Vagina (tissue), 2 donors: ENCODE results near the gene NDOR1. TPM values are rescaled to one million over a fixed set of nuclear protein-coding genes. Genes with fewer than 3 reads are reported as not detected.
A peak's percentile ranks its signal among the peaks of the same experiment; 100 is the strongest.

Experiments used
- DNase-seq, 2 donors: peaks; one replicate each; pipeline ENCODE4 v3.0.0-alpha.2; 2017; ENCODE audit errors: extremely low spot score in 2 of 2
- H3K27ac ChIP-seq: fragments of 200-600 bp; sonication (generic); one replicate; pipeline ENCODE4 v1.5.1; 2019
- H3K27me3 ChIP-seq: fragments of 200-600 bp; sonication (generic); one replicate; pipeline ENCODE4 v1.5.1; 2019
- H3K36me3 ChIP-seq, 2 donors: fragments of 200-600 bp; sonication (generic); one replicate each; pipeline ENCODE4 v1.5.1; 2017 to 2019
- H3K4me1 ChIP-seq: fragments of 200-600 bp; sonication (generic); one replicate; pipeline ENCODE4 v1.5.1; 2019
- H3K4me3 ChIP-seq, 2 donors: fragments of 200-600 bp; sonication (generic); 1 replicate in 1 of 2; 2 replicates in 1 of 2; pipeline ENCODE4 v1.5.1; 2016 to 2019
- H3K9me3 ChIP-seq: fragments of 200-600 bp; sonication (generic); one replicate; pipeline ENCODE4 v1.5.1; 2019
- POLR2A ChIP-seq, 2 donors: fragments of 450-650 bp; IDR thresholded peaks; one replicate each; pipeline ENCODE4 v1.6.1; 2017; ENCODE audit warnings: antibody characterized with exemption in 2 of 2, mild to moderate bottlenecking in 2 of 2, moderate library complexity in 2 of 2
- POLR2AphosphoS5 ChIP-seq, 2 donors: sonication (generic); formaldehyde crosslinking; IDR thresholded peaks; one replicate each; pipeline ENCODE4 v1.9.0; 2017; ENCODE audit warnings: antibody characterized with exemption in 2 of 2, mild to moderate bottlenecking in 2 of 2, low read depth in 1 of 2; ENCODE audit not compliant: insufficient read depth in 1 of 2
- intact Hi-C: fragments of 100-400 bp; cut with DNase I; formaldehyde crosslinking; loops from one replicate; pipeline ENCODE4 v1.15.1; 2023
- total RNA-seq: library from RNA; depleted of rRNA; stranded (reverse); fragments of >200 nt; gene quantifications from one replicate; pipeline ENCODE4 v1.2.3, GENCODE V29; 2016
- TF ChIP-seq, protein P1 (sequence below), 3 experiments: fragments of 450-650 bp in 2 of 3; fragments of 200-600 bp in 1 of 3; sonication (generic) in 1 of 3; IDR thresholded peaks; one replicate each; pipeline ENCODE4 v1.5.1; 2017 to 2019; ENCODE audit warnings: antibody characterized with exemption in 3 of 3, mild to moderate bottlenecking in 2 of 3, moderate library complexity in 2 of 3

Gene NDOR1
- total RNA-seq, 1 donor from 2014 or later, result 12.0 TPM

DNA sequence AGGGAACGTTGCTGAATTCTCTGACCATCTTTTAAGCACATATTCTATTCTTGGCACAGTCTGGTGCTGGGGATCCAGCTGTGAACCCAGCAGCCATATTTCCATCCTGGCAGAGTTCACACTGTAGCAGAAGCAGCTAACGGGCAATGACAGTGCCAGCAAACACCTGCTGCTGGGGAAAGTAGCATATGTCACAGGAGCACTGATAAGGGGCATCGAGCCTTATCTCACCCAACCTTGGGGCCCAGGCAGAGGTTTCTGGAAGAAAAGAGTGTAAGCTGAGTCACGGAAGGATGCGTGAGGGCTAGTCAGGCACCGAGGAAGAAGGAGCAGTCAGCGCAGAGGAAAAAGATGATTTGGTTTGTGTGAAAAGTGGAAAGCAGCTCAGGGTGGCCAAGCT is 1.1 kb downstream of the NDOR1 start:
- peaks cover 46% of the 10 kb centered on the region for H3K4me1 ChIP-seq
- intact Hi-C loops, result no loop called here

DNA sequence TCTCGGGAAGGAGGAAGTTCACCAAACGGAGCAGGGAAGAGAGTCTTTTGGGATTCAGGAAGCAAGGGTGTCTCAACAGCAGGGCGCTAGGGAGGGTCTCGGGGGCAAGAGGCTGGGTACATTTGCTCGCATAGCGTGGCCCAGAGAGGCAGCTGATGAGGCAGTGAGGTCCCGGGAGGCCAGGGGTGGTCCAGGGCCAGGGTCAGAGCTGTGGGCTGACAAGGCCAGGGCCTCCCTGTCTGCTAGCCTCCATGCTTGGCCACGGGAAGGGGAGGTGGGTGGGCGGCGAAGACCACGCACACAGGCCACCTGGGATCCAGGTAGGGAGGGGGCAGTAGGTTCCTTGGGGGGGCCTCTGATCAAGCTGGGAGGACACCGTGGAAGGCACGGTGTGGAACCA is 6.0 kb downstream of the NDOR1 start:
- intact Hi-C loops, result no loop called here
- H3K4me3 ChIP-seq, result no peak overlapping the region
- no peak overlapping the region for H3K27ac ChIP-seq
- H3K4me1 ChIP-seq, result peaks cover 6% of the 10 kb centered on the region
- DNase-seq, result no peak
- H3K27me3 ChIP-seq, result no peaks in the 10 kb centered on the region
- no peak for TF ChIP-seq POLR2AphosphoS5 (IDR thresholded peaks at IDR 0.05; ENCODE audit: insufficient read depth in 1 of 2, low read depth in 1 of 2)
- TF ChIP-seq, protein P1, sequence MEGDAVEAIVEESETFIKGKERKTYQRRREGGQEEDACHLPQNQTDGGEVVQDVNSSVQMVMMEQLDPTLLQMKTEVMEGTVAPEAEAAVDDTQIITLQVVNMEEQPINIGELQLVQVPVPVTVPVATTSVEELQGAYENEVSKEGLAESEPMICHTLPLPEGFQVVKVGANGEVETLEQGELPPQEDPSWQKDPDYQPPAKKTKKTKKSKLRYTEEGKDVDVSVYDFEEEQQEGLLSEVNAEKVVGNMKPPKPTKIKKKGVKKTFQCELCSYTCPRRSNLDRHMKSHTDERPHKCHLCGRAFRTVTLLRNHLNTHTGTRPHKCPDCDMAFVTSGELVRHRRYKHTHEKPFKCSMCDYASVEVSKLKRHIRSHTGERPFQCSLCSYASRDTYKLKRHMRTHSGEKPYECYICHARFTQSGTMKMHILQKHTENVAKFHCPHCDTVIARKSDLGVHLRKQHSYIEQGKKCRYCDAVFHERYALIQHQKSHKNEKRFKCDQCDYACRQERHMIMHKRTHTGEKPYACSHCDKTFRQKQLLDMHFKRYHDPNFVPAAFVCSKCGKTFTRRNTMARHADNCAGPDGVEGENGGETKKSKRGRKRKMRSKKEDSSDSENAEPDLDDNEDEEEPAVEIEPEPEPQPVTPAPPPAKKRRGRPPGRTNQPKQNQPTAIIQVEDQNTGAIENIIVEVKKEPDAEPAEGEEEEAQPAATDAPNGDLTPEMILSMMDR (IDR thresholded peaks at IDR 0.05), result no peak
- no peak for TF ChIP-seq POLR2A (IDR thresholded peaks at IDR 0.05)
- no peaks in the 10 kb centered on the region for H3K36me3 ChIP-seq
- H3K9me3 ChIP-seq, result no peaks in the 10 kb centered on the region

More for the DNA sequence above, 1.1 kb downstream of the NDOR1 start:
- no peak for DNase-seq
- Histone ChIP-seq H3K27ac (no peak overlapping the region), H3K9me3 (no peaks in the 10 kb centered on the region), H3K36me3 (no peaks in the 10 kb centered on the region), H3K4me3 (peak overlapping the region; percentile 76 to 96), H3K27me3 (no peaks in the 10 kb centered on the region)
- TF ChIP-seq POLR2AphosphoS5 (IDR thresholded peaks at IDR 0.05; ENCODE audit: insufficient read depth in 1 of 2, low read depth in 1 of 2) (no peak), POLR2A (IDR thresholded peaks at IDR 0.05) (no peak)
- TF ChIP-seq, protein P1 (IDR thresholded peaks at IDR 0.05), result no peak

DNA sequence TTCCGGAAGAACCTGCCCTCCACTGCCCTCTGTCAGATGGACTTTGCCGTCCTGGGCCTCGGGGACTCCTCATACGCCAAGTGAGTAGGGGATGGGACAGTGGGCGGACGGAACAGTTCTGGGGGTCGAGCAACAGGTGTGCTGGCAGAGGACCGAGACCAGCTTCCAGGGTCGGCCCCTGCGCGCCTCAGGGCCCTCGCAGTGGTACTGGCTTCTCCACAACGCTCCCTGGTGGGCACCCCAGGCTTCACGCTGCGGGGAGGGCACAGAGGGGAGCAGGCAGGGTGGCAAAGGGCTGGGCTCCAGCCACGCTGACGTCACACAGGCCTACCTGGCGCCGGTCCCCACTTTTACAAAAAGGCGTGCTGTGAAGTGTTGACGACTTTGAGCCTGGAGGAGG is 7.0 kb downstream of the NDOR1 start:
- intact Hi-C loops, result no loop called here
- H3K9me3 ChIP-seq, result no peaks in the 10 kb centered on the region
- peaks cover 1% of the 10 kb centered on the region for H3K4me1 ChIP-seq
- H3K27me3 ChIP-seq, result no peaks in the 10 kb centered on the region
- DNase-seq, result no peak
- no peak overlapping the region for H3K27ac ChIP-seq
- H3K36me3 ChIP-seq, result no peaks in the 10 kb centered on the region
- TF ChIP-seq, protein P1 (IDR thresholded peaks at IDR 0.05), result no peak
- TF ChIP-seq POLR2AphosphoS5 (IDR thresholded peaks at IDR 0.05; ENCODE audit: insufficient read depth in 1 of 2, low read depth in 1 of 2) (no peak), POLR2A (IDR thresholded peaks at IDR 0.05) (no peak)
- no peak overlapping the region for H3K4me3 ChIP-seq

DNA sequence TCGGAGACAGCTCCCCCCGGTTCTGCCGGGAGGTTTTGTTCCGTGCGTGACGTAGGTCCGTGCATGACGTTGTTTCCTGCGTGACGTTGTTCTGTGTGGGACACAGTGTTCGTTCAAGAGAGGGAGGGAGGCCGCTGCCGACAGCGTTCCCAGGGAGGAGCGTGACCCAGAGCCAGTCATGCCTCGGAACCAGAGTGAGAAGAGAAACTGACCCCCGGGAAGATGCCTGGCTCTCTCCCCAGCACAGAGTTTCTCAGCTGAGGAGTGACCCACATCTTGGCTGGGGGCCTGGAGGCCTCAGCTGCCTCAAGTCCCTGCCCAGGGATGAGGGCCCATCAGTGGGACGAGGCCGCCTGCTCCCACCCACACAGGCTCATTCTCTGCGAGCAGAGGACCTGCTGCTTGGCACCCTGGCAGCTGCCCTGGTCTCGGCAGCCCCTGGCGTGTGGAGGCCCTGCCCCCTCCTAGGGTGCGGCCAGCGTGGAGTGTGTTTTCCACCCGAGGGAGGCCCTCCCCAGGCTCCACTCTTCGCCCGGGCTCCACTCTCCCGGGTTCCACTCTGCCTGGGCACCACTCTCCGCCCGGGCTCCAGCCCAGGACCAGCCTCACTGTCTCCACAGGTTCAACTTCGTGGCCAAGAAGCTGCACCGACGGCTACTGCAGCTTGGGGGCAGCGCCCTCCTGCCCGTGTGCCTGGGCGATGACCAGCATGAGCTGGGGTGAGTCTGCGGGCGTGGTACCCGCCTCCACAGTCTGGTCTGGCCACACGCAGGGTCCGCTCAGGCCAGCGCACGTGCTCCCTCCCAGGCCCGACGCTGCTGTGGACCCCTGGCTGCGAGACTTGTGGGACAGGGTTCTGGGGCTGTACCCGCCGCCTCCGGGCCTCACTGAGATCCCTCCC is 7.9 kb downstream of the NDOR1 start:
- H3K9me3 ChIP-seq, result no peaks in the 10 kb centered on the region
- no peaks in the 10 kb centered on the region for H3K36me3 ChIP-seq
- H3K27ac ChIP-seq, result no peak overlapping the region
- no peaks in the 10 kb centered on the region for H3K27me3 ChIP-seq
- no peak for TF ChIP-seq POLR2A (IDR thresholded peaks at IDR 0.05)
- TF ChIP-seq, protein P1 (IDR thresholded peaks at IDR 0.05), result no peak
- TF ChIP-seq POLR2AphosphoS5 (IDR thresholded peaks at IDR 0.05; ENCODE audit: insufficient read depth in 1 of 2, low read depth in 1 of 2), result no peak
- peaks cover 10% of the 10 kb centered on the region for H3K4me1 ChIP-seq
- H3K4me3 ChIP-seq, result no peak overlapping the region
- DNase-seq, result no peak
- intact Hi-C loops, result no loop called here

DNA sequence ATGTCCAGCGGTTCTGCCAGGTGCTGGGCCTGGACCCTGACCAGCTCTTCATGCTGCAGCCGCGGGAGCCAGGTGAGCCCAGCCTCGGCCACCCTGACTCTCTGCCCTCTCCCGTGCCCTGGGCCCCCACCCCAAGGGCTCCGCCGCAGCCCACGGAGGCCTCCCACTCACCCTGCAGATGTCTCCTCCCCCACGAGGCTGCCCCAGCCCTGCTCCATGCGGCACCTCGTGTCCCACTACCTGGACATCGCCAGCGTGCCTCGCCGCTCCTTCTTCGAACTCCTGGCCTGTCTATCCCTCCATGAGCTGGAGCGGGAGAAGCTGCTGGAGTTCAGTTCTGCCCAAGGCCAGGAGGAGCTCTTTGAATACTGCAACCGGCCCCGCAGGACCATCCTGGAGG is 9.1 kb downstream of the NDOR1 start:
- Histone ChIP-seq H3K27me3 (no peaks in the 10 kb centered on the region), H3K4me1 (peaks cover 15% of the 10 kb centered on the region), H3K9me3 (no peaks in the 10 kb centered on the region), H3K4me3 (no peak overlapping the region), H3K36me3 (no peaks in the 10 kb centered on the region), H3K27ac (no peak overlapping the region)
- no peak for TF ChIP-seq POLR2AphosphoS5 (IDR thresholded peaks at IDR 0.05; ENCODE audit: insufficient read depth in 1 of 2, low read depth in 1 of 2)
- TF ChIP-seq, protein P1 (IDR thresholded peaks at IDR 0.05), result no peak
- no peak for TF ChIP-seq POLR2A (IDR thresholded peaks at IDR 0.05)
- intact Hi-C loops, result no loop called here
- no peak for DNase-seq
